ENCODE measurements around the gene SFTPB.
A peak's percentile ranks its signal among the peaks of the same experiment; 100 is the strongest.

SFTPB gene

GRCh38 chr2:85652056-85652455 is 15.9 kb downstream of the SFTPB start:
- TF ChIP-seq CTCF (IDR thresholded peaks at IDR 0.05): no peak
- TF ChIP-seq ZFX (IDR thresholded peaks at IDR 0.05; ENCODE audit: borderline replicate concordance): no peak
- no peak overlapping the region for H3K27ac ChIP-seq

- TF ChIP-seq CTCF (IDR thresholded peaks at IDR 0.05) (no peak), ZFX (IDR thresholded peaks at IDR 0.05; ENCODE audit: borderline replicate concordance) (no peak)
- no peak overlapping the region for H3K27ac ChIP-seq
Measured at GRCh38 chr2:85651097-85651496, 16.9 kb downstream of the SFTPB start.

- no peak for TF ChIP-seq ZFX (IDR thresholded peaks at IDR 0.05; ENCODE audit: borderline replicate concordance)
- no peak for TF ChIP-seq CTCF (IDR thresholded peaks at IDR 0.05)
- no peak overlapping the region for H3K27ac ChIP-seq
Measured at GRCh38 chr2:85650456-85650855, 17.5 kb downstream of the SFTPB start.

- no peak for TF ChIP-seq CTCF (IDR thresholded peaks at IDR 0.05)
- no peak for TF ChIP-seq ZFX (IDR thresholded peaks at IDR 0.05; ENCODE audit: borderline replicate concordance)
- no peak overlapping the region for H3K27ac ChIP-seq
Measured at GRCh38 chr2:85649201-85650190, 18.5 kb downstream of the SFTPB start.

- peak; percentile 48 for TF ChIP-seq CTCF (IDR thresholded peaks at IDR 0.05)
- TF ChIP-seq ZFX (IDR thresholded peaks at IDR 0.05; ENCODE audit: borderline replicate concordance): no peak
- no peak overlapping the region for H3K27ac ChIP-seq
Measured at GRCh38 chr2:85648619-85649018, 19.4 kb downstream of the SFTPB start.

- H3K27ac ChIP-seq: no peak overlapping the region
- TF ChIP-seq ZFX (IDR thresholded peaks at IDR 0.05; ENCODE audit: borderline replicate concordance) (no peak), CTCF (IDR thresholded peaks at IDR 0.05) (no peak)
Measured at GRCh38 chr2:85647823-85648526, 20.0 kb downstream of the SFTPB start.

- no peak overlapping the region for H3K27ac ChIP-seq
- TF ChIP-seq ZFX (IDR thresholded peaks at IDR 0.05; ENCODE audit: borderline replicate concordance) (no peak), CTCF (IDR thresholded peaks at IDR 0.05) (no peak)
Measured at GRCh38 chr2:85646166-85646565, 21.8 kb downstream of the SFTPB start.
